HCT116 (cell line): ENCODE measurements around the gene PREB.

Source experiments
- CEBPB ChIP-seq: IDR thresholded peaks from 2 replicates; pipeline ENCODE4 v1.6.1; 2012; ENCODE audit warnings: low read depth
- CTCF ChIP-seq, 3 experiments: fragments of 200-600 bp in 1 of 3; sonication (generic) in 1 of 3; IDR thresholded peaks in 2 of 3; conservative IDR thresholded peaks in 1 of 3; 2 replicates each; pipeline ENCODE4 v1.5.1; 2012 to 2017; ENCODE audit warnings: low read depth in 2 of 3, low read length in 2 of 3, antibody characterized with exemption in 1 of 3, borderline replicate concordance in 1 of 3, control low read depth in 1 of 3, mild to moderate bottlenecking in 1 of 3, mixed read lengths in 1 of 3, mixed run types in 1 of 3, moderate library complexity in 1 of 3; ENCODE audit not compliant: insufficient read depth in 1 of 3
- EZH2 ChIP-seq: fragments of 200-600 bp; sonication (generic); IDR thresholded peaks from 2 replicates; pipeline ENCODE4 v1.6.1; 2017; ENCODE audit warnings: antibody characterized with exemption, mixed run types
- MAX ChIP-seq: IDR thresholded peaks from 2 replicates; pipeline ENCODE4 v1.6.1; 2012
- POLR2A ChIP-seq: IDR thresholded peaks from 2 replicates; pipeline ENCODE4 v1.7.0; 2011; ENCODE audit warnings: borderline replicate concordance; ENCODE audit not compliant: insufficient read depth, insufficient read length; ENCODE audit errors: extremely low read depth
- POLR2AphosphoS5 ChIP-seq: IDR thresholded peaks from 2 replicates; pipeline ENCODE4 v1.6.1; 2011; ENCODE audit warnings: mild to moderate bottlenecking, low read depth, low read length, moderate library complexity
- RAD21 ChIP-seq: IDR thresholded peaks from 2 replicates; pipeline ENCODE4 v1.6.1; 2012; ENCODE audit warnings: low read depth, mild to moderate bottlenecking
- SP1 ChIP-seq: IDR thresholded peaks from 2 replicates; pipeline ENCODE4 v1.6.1; 2012; ENCODE audit warnings: low read depth
- ZBTB33 ChIP-seq: IDR thresholded peaks from 2 replicates; pipeline ENCODE4 v1.6.1; 2011; ENCODE audit warnings: mild to moderate bottlenecking, low read length, moderate library complexity; ENCODE audit not compliant: insufficient replicate concordance; ENCODE audit errors: extremely low read depth
- TF ChIP-seq, protein P1 (sequence below): IDR thresholded peaks from 2 replicates; pipeline ENCODE4 v1.6.1; 2012; ENCODE audit warnings: low read depth

- no peak for TF ChIP-seq MAX
- no peak for TF ChIP-seq EZH2
- no peak for TF ChIP-seq CEBPB
- no peak for TF ChIP-seq SP1
- no peak for TF ChIP-seq POLR2A
- TF ChIP-seq POLR2AphosphoS5, result no peak
- TF ChIP-seq CTCF (IDR thresholded peaks at IDR 0.05 in 2 of 3, conservative IDR thresholded peaks at IDR 0.05 in 1 of 3; ENCODE audit: borderline replicate concordance in 1 of 3, insufficient read depth in 1 of 3, low read depth in 2 of 3, low read length in 2 of 3), result no peak
- TF ChIP-seq ZBTB33, result no peak
- TF ChIP-seq, protein P1, sequence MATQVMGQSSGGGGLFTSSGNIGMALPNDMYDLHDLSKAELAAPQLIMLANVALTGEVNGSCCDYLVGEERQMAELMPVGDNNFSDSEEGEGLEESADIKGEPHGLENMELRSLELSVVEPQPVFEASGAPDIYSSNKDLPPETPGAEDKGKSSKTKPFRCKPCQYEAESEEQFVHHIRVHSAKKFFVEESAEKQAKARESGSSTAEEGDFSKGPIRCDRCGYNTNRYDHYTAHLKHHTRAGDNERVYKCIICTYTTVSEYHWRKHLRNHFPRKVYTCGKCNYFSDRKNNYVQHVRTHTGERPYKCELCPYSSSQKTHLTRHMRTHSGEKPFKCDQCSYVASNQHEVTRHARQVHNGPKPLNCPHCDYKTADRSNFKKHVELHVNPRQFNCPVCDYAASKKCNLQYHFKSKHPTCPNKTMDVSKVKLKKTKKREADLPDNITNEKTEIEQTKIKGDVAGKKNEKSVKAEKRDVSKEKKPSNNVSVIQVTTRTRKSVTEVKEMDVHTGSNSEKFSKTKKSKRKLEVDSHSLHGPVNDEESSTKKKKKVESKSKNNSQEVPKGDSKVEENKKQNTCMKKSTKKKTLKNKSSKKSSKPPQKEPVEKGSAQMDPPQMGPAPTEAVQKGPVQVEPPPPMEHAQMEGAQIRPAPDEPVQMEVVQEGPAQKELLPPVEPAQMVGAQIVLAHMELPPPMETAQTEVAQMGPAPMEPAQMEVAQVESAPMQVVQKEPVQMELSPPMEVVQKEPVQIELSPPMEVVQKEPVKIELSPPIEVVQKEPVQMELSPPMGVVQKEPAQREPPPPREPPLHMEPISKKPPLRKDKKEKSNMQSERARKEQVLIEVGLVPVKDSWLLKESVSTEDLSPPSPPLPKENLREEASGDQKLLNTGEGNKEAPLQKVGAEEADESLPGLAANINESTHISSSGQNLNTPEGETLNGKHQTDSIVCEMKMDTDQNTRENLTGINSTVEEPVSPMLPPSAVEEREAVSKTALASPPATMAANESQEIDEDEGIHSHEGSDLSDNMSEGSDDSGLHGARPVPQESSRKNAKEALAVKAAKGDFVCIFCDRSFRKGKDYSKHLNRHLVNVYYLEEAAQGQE, result no peak
- TF ChIP-seq RAD21, result no peak
Measured at GRCh38 chr2:27150639-27151230, 16.3 kb upstream of the PREB start.
